NCI-H1694 treated with DMSO at 0.1 percent for 48 hours (cell line): ENCODE measurements around the gene PTCRA.

Experiments
- DNase-seq: peaks from one replicate; lab custom pipeline; 2025; lab: John Stamatoyannopoulos, UW

Gene PTCRA

DNA sequence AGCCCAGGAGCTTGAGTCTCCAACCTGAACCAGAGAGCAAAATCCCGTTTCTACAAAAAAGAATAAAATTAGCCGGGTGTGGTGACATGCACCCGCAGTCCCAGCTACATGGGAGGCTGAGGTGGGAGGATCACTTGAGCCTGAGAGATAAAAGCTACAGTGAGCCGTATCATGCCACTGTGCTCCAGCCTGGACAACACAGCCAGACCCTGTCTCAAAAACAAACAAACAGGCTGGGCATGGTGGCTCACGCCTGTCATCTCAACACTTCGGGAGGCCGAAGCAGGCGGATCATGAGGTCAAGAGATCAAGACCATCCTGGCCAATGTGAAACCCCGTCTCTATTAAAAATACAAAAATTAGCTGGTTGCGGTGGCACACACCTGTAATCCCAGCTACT, 11.4 kb upstream of the PTCRA start:
- no peak for DNase-seq

DNA sequence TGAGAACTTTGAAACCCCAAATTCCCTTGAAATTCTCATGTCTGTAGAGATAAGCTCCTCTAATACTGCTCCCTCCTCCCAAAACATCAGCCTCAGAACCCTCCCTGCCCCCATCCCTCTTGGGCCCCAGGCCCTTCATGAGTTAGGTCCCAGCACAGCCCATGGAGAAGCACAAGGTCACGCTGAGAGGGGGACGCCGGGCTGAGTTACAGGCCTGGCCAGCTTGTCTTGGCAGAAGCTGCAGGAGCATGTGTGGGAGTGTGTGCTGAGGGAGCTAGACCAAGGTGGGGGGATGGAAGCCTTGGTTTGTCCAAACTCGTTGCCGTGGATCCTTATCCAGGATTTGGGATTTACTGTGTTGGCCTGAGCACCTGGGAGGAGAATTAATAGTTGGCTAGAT, 8.5 kb upstream of the PTCRA start:
- no peak for DNase-seq

DNA sequence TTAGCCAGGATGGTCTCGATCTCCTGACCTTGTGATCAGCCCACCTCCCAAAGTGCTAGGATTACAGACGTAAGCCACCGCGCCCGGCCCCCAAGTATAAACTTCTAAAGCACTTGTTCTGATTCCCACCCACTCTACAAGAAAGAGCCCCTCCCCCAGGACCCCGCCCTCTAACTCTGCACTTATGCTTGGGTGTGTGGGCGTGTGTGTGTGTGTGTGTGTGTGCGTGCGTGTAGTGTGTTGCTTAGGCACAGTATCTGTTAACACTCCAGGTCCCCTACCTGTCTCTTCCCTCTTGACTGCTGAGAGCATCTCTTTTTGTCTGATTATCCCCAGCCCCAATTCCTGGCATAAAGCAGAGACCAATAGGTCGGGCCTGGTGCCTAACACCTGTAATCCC, 6.0 kb upstream of the PTCRA start:
- no peak for DNase-seq

DNA sequence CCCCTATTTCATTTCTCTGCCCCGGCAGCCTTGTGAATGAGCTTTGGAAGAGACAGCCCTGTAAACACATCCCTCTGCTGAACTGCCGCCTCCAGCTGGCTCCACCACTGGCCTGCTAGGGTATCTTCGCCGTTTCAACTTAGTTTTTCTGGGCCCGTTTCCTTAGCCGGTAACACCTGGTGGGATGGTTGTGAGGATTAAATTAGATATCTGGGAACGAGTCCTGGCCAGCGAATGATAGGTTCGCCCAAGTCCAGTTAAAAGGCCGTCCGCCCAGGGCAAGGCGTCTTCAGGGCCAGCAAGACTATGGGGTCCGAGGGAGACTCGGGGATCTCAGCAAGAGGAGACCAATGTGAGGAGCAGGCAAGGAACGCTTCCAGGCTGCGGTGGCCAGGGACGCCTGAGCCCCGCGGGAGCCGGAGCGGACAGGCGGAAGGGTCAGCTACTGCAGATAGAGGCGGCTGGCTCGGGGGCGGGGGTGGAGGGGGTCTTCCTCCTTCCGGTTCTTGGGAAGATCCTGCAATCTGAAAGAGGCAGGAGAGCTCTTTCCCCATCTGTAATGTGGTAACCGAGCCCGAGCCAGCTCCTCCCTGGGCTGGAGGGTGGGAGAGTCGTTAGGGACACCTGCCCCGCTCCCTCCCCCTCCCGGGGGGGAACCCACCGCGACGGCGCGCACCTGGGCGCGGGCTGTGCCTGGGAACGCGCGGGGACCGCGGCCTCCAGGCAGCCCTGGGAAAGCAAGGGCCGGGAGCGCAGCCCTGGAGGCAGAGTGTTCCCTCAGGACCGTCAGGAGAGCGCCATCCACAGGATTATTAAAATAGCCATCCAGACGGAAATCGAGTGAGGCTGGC, 4.5 kb upstream of the PTCRA start:
- DNase-seq = no peak

DNA sequence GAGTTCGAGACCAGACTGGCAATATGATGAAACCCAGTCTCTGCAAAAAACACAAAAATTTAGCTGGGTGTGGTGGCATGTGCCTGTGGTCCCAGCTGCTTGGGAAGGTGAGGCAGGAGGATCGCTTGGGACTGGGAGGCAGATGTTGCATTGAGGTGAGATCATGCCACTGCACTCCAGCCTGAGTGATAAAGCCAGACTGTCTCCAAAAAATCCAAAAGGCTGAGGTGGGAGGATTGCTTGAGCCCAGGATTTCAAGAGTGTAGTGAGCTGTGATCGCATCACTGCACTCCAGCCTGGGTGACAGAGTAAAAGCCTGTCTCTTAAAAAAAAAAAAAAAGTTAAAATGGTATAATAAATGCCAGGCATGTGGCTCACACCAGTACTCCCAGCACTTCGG, 1.3 kb upstream of the PTCRA start:
- DNase-seq = no peak

DNA sequence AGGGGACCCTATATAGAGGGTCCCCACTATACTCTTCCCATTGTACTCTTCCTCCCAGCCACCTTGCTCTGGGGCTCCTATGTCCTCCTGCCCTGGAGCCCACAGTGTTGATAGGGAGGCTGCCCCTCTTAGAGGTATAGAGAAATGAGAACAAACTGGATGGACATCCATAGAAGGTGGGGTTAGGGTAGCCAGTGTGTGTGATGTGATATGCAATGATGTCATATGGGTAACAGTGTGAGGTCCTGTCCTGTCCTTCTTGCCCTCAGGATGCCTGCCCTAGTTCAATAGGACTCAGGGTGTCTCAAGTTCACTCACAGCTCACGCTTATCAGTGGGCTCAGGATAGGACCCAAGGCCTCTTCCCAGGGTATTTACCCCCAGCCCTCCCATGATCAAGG, 435 bp downstream of the PTCRA start:
- no peak for DNase-seq

DNA sequence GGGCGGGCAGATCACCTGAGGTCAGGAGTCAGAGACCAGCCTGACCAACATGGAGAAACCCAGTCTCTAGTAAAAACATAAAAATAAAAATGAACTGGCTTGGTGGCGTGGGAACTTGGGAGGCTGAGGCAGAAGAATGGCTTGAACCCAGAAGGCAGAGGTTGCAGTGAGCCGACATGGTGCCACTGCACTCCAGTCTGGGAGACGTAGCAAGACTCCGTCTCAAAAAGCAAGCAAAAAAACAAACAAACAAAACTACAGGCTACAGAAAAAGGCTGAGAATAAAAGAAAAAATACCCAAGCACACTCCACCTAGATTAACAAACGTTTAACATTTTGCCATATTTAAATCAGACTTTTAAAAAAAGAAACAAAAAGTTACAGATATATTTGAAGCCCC, 5.9 kb downstream of the PTCRA start:
- no peak for DNase-seq

DNA sequence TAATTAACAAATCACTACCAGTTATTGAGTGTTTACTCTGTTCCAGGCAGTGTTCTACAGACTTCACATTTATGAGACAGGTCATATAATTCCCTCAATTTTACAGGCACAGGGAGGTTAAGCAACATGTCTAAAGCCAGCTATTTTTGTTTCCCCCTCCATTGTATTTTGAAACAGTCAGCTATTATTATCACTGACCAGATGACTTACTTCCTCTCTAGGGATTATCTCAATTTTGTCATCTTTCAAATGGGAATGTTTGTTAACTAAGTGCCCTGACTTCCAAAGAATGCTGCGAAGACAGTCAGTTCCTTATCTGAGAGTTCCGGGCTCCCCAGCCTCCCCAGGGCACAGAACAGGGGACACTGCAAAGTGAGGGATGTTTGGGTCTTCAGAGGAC, 7.8 kb downstream of the PTCRA start:
- DNase-seq = no peak

DNA sequence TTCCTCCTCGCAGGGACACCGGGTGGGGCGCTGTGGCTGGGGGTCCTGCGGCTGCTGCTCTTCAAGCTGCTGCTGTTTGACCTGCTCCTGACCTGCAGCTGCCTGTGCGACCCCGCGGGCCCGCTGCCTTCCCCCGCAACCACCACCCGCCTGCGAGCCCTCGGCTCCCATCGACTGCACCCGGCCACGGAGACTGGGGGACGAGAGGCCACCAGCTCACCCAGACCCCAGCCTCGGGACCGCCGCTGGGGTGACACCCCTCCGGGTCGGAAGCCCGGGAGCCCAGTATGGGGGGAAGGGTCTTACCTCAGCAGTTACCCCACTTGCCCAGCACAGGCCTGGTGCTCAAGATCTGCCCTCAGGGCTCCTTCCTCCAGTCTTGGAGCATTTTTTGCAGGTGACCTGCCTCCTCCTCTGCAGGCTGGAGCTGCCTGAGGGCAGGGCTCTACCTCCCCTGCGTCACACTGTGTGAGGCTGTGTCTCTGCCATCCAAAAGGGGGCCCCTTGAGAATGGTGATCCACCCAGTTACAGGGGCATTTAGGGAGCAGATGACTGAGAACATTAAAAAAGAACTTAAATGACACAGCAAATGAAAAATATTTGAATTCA, 9.5 kb downstream of the PTCRA start:
- DNase-seq = no peak

DNA sequence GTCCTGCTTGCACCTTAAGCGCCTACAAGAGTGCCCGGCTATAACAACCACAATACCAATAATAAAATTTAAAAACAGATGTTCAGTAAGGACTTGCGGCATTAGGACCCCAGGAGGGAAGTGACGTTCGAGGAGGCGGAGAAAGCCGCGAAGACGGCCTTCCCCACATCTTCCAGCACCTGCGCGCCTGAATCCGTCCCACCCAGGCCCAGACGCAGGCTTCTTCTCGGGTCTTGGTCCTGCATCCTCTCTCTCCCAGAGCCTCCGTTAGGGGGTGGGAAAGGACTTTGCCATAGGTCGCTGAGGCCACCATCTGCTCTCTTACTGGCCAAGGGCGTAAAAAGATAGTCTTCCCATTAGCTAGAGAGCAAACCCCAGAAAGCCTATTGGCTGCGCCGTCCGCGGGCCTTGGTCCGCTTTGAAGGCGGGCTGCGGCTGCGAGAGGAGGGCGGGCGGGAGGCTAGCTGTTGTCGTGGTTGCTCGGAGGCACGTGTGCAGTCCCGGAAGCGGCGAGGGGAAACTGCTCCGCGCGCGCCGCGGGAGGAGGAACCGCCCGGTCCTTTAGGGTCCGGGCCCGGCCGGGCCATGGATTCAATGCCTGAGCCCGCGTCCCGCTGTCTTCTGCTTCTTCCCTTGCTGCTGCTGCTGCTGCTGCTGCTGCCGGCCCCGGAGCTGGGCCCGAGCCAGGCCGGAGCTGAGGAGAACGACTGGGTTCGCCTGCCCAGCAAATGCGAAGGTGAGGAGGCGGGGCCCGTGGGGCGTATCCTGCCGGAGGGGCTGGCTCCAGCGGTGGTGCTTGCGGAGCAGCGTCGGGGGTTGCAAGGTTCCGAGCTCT, 13.3 kb downstream of the PTCRA start, which contains the start of gene CNPY3:
CNPY3 (plus strand) TSS at position 495 of the 835 bp plus-strand sequence; CDS start at position 586, 91 bp downstream.
- DNase-seq = peak; percentile 91

DNA sequence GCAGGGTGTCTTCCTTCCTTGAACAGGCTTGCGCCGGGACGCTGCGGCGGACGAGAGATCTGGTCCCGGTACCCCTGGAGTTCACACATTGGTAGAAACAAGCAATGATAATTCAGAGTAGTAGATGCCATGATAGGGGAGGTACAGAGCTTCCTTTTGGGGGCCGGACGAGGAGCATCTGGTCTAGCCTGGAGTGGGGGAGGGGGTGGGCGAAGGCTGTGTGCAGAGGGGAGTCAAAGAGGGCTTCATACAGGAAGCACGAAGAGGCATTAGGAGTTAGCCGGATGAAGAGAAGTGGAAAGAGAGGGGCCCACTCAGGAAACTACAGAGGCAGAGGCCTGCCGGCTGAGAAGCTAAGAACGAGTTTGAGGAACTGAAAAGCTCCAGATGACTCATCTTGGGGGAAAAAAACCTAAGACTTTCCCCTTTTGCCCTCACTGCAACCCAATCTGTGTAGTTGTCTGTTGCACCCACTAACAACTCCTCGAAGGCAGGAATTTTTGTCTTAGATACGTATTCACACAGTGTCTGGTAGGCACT, 14.0 kb downstream of the PTCRA start:
- peak; percentile 36 for DNase-seq

DNA sequence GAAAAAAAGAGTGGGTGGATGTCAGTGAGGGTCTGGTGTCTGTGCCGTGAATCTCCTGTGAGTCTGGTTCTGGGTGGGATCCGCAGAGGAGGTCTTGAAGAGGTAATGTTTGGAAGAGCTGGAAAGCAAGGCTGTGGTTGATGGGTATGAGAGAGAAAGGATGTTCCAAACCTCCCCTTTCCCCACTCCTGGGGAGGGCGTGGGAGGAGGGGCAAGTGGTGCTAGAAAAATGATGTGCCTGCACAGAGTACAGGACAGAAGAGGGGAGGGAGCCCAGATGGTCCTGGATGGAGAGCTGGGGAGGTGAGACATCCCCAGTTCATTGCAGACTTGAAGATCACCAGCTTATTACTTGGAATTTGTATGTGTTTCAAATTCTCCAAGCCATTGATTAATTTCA, 16.6 kb downstream of the PTCRA start:
- DNase-seq = no peak

DNA sequence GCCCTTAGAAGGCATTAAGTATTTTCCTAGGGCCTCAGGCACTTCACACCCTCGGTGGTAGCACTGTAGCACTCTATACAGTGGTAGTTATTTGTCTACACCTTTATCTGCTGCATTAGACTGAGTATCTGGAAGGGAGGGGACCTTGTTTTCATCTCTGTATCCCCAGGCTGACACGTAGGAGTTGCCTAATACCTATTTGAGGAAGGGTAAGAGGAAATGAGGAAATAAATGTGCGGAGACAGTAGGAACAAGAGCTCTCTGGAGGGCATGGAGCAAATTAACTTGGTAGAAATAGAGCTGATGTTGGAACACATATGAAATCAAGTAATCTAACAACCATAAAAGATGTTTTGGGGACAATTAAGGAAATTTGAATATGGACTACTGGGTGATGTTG, 17.4 kb downstream of the PTCRA start:
- DNase-seq = no peak

DNA sequence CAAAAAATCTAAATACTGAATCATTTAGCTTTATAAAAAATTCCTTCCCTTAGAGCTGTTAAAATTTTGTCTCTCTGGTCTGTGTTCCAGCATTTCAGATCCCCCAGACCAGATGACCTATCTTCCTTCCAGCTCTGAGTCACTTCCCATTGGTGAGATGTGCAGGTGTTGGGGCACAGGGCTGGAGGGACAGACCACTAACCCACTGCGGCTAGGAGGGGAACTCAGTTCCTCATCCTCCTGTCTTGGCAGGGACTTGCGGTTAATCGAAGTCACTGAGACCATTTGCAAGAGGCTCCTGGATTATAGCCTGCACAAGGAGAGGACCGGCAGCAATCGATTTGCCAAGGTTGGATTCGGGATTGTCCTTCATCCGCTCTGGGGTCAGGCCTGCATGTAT, 19.5 kb downstream of the PTCRA start:
- no peak for DNase-seq

DNA sequence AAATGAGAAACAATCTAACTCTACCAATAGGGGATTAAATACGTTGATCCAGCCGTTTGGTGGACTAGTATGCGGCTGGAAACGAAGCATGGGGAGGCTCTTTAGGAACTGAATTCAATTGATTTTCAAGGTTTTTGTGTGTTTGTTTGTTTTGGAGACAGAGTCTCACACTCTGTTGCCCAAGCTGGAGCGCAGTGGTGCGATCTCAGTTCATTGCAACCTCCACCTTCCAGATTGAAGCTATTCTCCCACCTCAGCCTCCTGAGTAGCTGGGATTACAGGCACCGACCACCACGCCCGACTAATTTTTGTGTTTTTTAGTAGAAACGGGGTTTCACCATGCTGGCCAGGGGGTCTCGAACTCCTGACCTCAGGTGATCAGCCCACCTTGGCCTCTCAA, 20.5 kb downstream of the PTCRA start:
- DNase-seq = no peak

DNA sequence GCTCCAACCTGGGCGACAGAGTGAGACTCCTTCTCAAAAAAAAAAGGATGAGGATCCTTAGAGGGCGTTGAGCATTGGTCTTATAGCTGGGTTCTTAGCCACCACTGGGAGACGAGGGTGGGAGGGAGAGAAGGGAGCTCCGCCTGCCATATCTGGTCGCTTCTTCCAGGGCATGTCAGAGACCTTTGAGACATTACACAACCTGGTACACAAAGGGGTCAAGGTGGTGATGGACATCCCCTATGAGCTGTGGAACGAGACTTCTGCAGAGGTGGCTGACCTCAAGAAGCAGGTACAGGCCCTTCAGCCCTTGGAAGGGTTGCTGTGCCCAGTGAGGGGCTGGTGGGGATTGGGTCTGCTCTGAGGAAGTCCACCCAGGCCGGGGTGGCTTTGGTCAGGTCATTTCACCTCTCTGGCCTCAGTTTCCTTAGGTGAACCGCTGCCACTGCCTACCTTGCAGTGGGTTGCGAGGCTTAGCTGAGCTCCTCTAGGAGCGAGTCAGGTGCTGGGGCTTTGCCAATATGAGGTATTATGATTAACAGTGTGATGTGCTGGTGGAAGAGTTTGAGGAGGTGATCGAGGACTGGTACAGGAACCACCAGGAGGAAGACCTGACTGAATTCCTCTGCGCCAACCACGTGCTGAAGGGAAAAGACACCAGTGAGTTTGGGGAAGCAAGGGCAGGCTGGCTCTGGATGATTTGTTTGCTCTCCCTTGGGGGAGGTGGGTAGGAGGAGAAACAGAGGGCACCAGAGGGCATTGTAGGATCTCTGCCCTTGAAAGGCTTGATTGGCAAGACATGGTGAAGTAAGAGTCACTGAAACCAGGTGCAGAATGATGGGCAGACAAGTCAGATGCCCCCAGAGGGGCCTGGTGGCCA, 21.9 kb downstream of the PTCRA start:
- no peak for DNase-seq

DNA sequence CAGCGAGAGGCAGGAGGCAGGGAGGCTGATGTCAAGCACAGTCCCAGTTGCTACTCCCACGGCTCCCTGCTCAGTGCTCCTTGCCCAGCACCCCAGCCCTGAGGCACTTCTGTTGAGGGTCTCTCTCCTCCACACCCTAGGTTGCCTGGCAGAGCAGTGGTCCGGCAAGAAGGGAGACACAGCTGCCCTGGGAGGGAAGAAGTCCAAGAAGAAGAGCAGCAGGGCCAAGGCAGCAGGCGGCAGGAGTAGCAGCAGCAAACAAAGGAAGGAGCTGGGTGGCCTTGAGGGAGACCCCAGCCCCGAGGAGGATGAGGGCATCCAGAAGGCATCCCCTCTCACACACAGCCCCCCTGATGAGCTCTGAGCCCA, 22.6 kb downstream of the PTCRA start:
- DNase-seq = no peak

DNA sequence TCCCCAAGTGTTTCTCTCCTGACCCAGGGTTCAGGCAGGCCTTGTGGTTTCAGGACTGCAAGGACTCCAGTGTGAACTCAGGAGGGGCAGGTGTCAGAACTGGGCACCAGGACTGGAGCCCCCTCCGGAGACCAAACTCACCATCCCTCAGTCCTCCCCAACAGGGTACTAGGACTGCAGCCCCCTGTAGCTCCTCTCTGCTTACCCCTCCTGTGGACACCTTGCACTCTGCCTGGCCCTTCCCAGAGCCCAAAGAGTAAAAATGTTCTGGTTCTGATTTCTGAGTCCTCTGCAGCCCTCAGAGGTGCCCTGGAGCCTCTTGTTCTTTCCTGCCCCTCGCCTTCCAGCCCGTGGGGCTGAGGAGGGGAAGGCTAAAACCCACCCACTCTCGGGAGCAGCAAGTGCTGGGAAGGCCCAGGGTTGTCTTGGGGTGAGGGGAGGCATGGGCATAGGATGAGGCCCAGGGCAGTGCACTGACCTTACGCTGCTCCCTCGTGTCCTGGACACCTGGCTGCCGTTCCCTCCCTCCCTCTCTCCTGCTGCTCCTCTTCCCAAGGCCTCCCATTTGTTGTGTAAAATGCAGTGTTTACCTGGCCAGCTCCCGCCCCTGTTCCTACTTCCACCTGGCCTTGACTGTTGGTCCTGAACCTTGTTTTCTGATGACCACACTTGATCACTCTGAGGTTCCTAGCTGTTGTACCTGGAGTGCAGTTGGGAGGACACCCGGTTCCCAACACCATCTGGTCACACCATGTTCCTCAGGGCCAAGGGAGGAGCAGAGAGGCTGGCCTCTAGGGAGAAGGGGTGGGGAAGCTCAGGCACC, 23.3 kb downstream of the PTCRA start:
- DNase-seq = no peak

DNA sequence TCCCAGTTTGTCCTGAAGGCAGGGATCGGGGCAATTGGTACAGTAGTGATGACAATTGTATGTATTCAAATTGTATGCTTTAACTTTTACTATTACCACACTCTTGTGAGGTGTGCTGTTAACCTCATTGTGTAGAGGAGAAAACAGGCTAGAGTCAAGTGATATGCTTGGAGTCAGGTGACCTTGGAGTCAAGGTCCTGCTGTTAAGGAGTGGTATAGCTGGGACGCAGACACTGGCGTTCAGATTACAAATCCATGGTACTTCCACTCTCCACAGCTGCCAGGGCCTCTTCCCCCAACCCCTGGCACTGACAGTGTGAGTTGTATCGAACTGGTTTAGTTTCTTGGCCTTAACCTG, 23.9 kb downstream of the PTCRA start:
- no peak for DNase-seq

DNA sequence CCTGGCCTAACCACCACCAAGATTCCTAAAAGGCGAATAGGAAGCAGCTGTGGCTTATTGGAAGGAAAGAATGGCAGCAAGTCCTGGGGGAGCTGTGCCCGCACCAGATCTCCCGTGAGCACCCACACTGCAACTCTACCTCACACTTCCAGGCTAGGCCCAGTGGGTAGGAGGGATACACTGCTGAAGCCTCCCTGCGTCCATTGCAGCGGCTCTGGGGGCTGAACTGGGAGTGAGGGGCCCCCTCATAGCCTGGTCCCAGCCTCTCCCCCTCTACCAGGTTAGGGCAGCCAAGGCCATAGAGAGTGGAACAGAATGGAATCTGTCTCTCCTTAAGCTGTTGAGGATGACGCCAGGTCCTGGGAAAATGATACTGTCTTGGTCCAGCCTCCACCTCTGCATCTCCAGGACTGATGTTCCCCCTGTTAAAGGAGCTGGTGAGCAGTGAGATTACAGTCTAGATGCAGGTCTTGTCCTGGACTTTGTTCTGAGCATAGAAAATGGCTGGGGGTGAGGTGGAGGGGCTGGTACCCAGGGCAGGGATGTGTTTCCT, 24.7 kb downstream of the PTCRA start:
- no peak for DNase-seq
